Psoas muscle (tissue), 8 donors: ENCODE data around the gene TUBA1B. TPM values are rescaled to one million over a fixed set of nuclear protein-coding genes. Genes with fewer than 3 reads are reported as not detected.

Experiments used
- ATAC-seq, 4 donors: fragments of 200-7000 bp; cut with Tn5 transposase; one replicate each; pipeline ENCODE4 v1.9.1; 2020; ENCODE audit warnings: moderate library complexity in 3 of 4, mild to moderate bottlenecking in 2 of 4
- DNase-seq, 2 donors: peaks; one replicate each; pipeline ENCODE4 v3.0.0-alpha.2; 2020
- H3K27ac ChIP-seq: fragments of 200-600 bp; one replicate; pipeline ENCODE4 v1.8.0; 2022
- H3K27me3 ChIP-seq, 3 donors: fragments of 200-600 bp in 1 of 3; one replicate each; pipeline versions ENCODE4 v1.6.1 to v1.8.0; 2013 to 2022; ENCODE audit warnings: low read length in 2 of 3, mild to moderate bottlenecking in 2 of 3, moderate library complexity in 1 of 3; ENCODE audit not compliant: insufficient read depth in 3 of 3
- H3K36me3 ChIP-seq, 2 donors: fragments of 200-600 bp in 1 of 2; one replicate each; pipeline versions ENCODE4 v1.6.1 to v1.8.0; 2013 to 2022; ENCODE audit warnings: low read depth in 1 of 2, mild to moderate bottlenecking in 1 of 2, moderate library complexity in 1 of 2; ENCODE audit not compliant: insufficient read depth in 1 of 2
- H3K4me1 ChIP-seq: fragments of 200-600 bp; one replicate; pipeline ENCODE4 v1.8.0; 2022
- H3K4me3 ChIP-seq: fragments of 200-600 bp; one replicate; pipeline ENCODE4 v1.8.0; 2022; ENCODE audit warnings: mild to moderate bottlenecking
- H3K9me3 ChIP-seq: fragments of 200-600 bp; one replicate; pipeline ENCODE4 v1.8.0; 2022
- WGBS, 3 donors: extraction: QIAGEN DNeasy Blood & Tissue Kit; methylation state at CpG; one replicate each; pipeline versions ENCODE4 v1.1.6 to v1.1.7; 2013; 5-methylcytosine and 5-hydroxymethylcytosine counted together
- intact Hi-C, 2 donors: fragments of 100-400 bp; cut with DNase I; formaldehyde crosslinking; loops; one replicate each; pipeline versions ENCODE4 v1.11.0 to v1.14.2; 2022
- polyA plus RNA-seq, 3 donors: library from polyadenylated mRNA; stranded (reverse); fragments of 200-250 nt; gene quantifications; one replicate each; pipeline ENCODE4 v1.2.3, GENCODE V29; 2013
- total RNA-seq, 4 donors: library from RNA; stranded (reverse); fragmentation: NEBNext Ultra II Directional in 2 of 4; extraction: Animal tissue kit (Norgen Biotek cat#: 25700) in 2 of 4; gene quantifications; one replicate each; pipeline versions ENCODE4 v1.2.1 to v1.2.4, GENCODE V29; 2021 to 2023
- TF ChIP-seq, protein P1 (sequence below): fragments of 200-600 bp; IDR thresholded peaks from one replicate; pipeline ENCODE4 v1.8.0; 2022; ENCODE audit warnings: antibody characterized with exemption
- donor health status: healthy with polysubstance abuse.
- donor health status: DM: no; HTN: no; CAD: no; lungs with moderate emphysema.
- donor health status: Bipolar disorder and iron deficiency.
- donor health status: healthy.
- donor health status: DM: yes; HTN: yes; CAD: no.
- donor health status: DM: no; HTN: no; CAD: no.
- donor health status: DM: no; HTN: no; CAD: no.
- donor health status: DM: yes; HTN: yes; CAD: no.

TUBA1B gene
- total and polyA plus RNA-seq, 7 donors, result 101 to 1,147 (median 294) TPM

DNA sequence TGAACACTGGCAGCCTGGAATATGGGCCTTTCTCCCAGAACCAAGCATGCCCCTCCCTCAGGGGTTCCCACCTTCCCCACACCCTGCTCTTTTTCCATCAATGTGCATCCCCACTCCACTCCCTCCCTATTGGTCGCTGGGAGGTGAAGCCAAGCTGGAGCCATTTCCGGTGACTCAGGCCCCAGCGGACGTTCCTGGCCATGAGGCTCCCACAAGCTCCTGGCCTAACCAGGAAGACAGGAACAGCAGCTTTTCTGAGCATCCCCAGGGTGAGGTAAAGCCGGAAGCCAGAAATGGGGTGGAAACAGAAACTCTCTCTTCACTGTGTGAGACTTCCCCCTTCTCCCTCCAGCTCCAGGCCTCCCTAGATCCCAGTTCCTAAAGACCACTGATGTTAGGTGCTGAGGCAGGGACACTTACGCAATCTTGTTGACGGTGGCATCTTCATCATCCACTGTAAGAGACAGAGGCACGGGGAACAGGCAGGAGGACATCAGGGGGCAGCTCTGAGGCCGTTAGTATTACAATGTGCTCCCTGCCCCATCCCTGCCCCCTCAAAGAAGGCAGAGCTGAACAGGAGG, 25.6 kb downstream of the TUBA1B start:
- Histone ChIP-seq H3K27ac (peak overlapping the region; percentile 13), H3K9me3 (no peaks in the 10 kb centered on the region), H3K27me3 (no peaks in the 10 kb centered on the region), H3K4me1 (peaks cover 39% of the 10 kb centered on the region), H3K36me3 (peaks cover 5 to 60% of the 10 kb centered on the region in 2 donors), H3K4me3 (no peak overlapping the region)
- DNase-seq, result peak; percentile 48 to 71
- intact Hi-C loops, result no loop called here
- ATAC-seq, result no peak
- TF ChIP-seq, protein P1, sequence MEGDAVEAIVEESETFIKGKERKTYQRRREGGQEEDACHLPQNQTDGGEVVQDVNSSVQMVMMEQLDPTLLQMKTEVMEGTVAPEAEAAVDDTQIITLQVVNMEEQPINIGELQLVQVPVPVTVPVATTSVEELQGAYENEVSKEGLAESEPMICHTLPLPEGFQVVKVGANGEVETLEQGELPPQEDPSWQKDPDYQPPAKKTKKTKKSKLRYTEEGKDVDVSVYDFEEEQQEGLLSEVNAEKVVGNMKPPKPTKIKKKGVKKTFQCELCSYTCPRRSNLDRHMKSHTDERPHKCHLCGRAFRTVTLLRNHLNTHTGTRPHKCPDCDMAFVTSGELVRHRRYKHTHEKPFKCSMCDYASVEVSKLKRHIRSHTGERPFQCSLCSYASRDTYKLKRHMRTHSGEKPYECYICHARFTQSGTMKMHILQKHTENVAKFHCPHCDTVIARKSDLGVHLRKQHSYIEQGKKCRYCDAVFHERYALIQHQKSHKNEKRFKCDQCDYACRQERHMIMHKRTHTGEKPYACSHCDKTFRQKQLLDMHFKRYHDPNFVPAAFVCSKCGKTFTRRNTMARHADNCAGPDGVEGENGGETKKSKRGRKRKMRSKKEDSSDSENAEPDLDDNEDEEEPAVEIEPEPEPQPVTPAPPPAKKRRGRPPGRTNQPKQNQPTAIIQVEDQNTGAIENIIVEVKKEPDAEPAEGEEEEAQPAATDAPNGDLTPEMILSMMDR, result no peak
- 65 to 75% (median 69%) methylated on average over 9 of the region's 9 CpGs for WGBS, 3 donors

DNA sequence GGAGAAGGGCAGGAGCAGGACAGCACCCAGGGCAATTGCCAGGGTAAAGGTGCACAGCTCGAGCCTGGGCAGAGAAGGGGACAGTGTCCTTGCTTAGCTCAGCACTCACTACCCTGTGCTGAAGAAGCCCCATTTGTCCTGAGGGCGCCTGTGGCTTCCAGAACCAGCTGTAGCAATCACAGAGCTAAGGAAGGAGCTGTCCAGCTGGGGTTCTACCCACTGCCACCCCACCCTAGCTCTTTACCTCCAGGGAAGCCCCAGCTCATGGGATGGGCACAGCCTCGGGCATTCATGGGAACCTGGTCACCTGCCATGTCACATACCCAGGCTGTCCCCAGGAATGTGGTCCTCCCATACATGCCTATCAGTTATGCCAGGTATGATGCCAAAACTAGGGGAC, 26.4 kb downstream of the TUBA1B start:
- peaks cover 39% of the 10 kb centered on the region for H3K4me1 ChIP-seq
- intact Hi-C loops, result no loop called here
- WGBS, 3 donors, result 58 to 80% (median 59%) methylated on average over 3 of the region's 3 CpGs

DNA sequence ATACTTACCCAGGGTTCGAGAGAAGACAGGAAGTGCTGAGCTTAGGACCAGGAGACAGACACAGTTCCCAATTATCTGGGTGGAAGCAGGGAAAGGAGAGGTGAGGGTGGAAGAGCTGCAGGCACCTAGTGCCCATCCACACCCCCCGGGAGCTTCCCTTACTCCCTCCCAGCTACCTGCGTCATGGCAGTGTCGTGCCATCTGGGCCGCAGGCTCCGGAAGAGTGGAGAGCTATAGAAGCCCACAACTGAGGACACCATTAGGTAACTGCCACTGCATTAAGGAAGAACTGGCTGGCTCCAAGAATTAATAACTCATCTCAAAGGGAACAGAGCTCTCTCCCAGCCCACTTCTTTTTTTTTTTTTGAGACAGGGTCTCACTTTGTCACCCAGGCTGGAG, 30.8 kb downstream of the TUBA1B start:
- no peak overlapping the region for H3K27ac ChIP-seq
- no peak for DNase-seq

More for the DNA sequence above, 26.4 kb downstream of the TUBA1B start:
- no peak overlapping the region for H3K4me3 ChIP-seq
- no peak for ATAC-seq
- no peaks in the 10 kb centered on the region for H3K27me3 ChIP-seq
- no peak for DNase-seq
- TF ChIP-seq, protein P1, result no peak
- no peak overlapping the region for H3K27ac ChIP-seq
- H3K36me3 ChIP-seq, result peaks cover 5 to 68% of the 10 kb centered on the region in 2 donors
- H3K9me3 ChIP-seq, result no peaks in the 10 kb centered on the region

DNA sequence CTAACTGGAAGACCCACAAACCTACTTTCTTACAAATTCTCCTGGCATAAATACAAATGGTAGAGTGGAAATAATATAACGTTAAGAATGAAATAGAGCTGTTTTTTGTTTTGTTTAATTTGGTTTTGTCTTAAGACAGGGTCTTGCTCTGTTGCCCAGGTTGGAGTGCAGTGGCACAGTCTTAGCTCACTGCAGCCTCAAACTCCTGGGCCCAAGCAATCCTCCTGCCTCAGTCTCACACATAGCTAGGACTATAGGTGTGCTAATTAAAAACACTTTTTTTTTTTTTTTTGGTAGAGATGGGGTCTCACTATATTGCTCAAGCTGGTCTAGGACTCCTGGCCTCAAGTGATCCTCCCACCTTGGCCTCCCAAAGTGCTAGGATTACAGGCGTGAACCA, 32.5 kb downstream of the TUBA1B start:
- Histone ChIP-seq H3K4me3 (no peak overlapping the region), H3K4me1 (peaks cover 11% of the 10 kb centered on the region), H3K27ac (no peak overlapping the region), H3K27me3 (peaks cover 0 to 15% (median 4%) of the 10 kb centered on the region in 3 donors), H3K36me3 (peaks cover 2 to 75% of the 10 kb centered on the region in 2 donors), H3K9me3 (no peaks in the 10 kb centered on the region)
- TF ChIP-seq, protein P1, result no peak
- intact Hi-C loops, result loop anchor here in 1 of 2 donors (5.0 kb wide), 1 partner anchor 36 kb away; the partner anchor contains the start of gene KMT2D
- DNase-seq (no peak), ATAC-seq (no peak)
- WGBS, 3 donors, result 82 to 91% (median 88%) methylated on average over 2 of the region's 2 CpGs

More for the DNA sequence above, 30.8 kb downstream of the TUBA1B start:
- Histone ChIP-seq H3K4me1 (peaks cover 3% of the 10 kb centered on the region), H3K9me3 (no peaks in the 10 kb centered on the region), H3K27me3 (no peaks in the 10 kb centered on the region), H3K36me3 (peaks cover 5 to 90% of the 10 kb centered on the region in 2 donors), H3K4me3 (no peak overlapping the region)
- 93 to 98% (median 93%) methylated on average over 6 of the region's 6 CpGs for WGBS, 3 donors
- intact Hi-C loops, result no loop called here
- TF ChIP-seq, protein P1, result no peak
- ATAC-seq, result no peak
